ENCODE measurements around the gene MTMR2. TPM values are rescaled to one million over a fixed set of nuclear protein-coding genes. Genes with fewer than 3 reads are reported as not detected.

The MTMR2 gene
- total RNA-seq, 2 experiments from 2014 or later: 24.3 to 32.0 TPM

DNA sequence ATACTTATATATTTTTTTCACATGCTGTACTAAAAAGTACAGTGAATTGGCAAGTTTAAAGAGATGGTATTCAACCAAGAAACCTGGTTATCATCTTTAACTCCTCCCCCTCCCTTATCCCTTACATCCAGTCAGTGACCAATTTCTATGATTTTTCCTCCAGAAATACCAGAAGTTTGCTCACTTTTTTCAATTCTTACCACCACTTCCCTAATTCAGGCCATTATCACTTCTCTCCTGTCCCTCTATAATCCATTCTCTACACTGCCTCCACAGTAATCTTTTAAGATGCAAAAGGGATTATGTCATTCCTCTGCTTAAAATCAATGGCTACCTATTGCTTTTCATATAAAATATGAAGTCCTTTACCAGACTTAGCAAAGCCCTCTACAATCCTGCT, 70.8 kb downstream of the MTMR2 start:
- CTCF ChIA-PET: no interaction called here
- Mint-ChIP-seq H3K4me1 (no peaks in the 10 kb centered on the region), H3K9me3 (ENCODE audit: low read depth) (no peaks in the 10 kb centered on the region), H3K4me3 (no peak overlapping the region), H3K36me3 (peaks cover 13% of the 10 kb centered on the region), H3K27me3 (no peaks in the 10 kb centered on the region), H3K27ac (no peak overlapping the region)
- DNase-seq (no peak), ATAC-seq (no peak)

GRCh38 chr11:95850137-95850536, 73.8 kb downstream of the MTMR2 start:
- Mint-ChIP-seq H3K27ac (no peak overlapping the region), H3K27me3 (no peaks in the 10 kb centered on the region), H3K9me3 (ENCODE audit: low read depth) (no peaks in the 10 kb centered on the region), H3K4me3 (no peak overlapping the region), H3K36me3 (peaks cover 5% of the 10 kb centered on the region), H3K4me1 (no peaks in the 10 kb centered on the region)
- no peak for ATAC-seq
- CTCF ChIA-PET: interaction anchor here (1.1 to 2.5 kb wide), 3 partner anchors 60 to 544 kb away, joined by 3 to 17 read pairs (median 11); partner anchors contain the start of genes CEP57, FAM76B and MAML2
- no peak for DNase-seq

DNA sequence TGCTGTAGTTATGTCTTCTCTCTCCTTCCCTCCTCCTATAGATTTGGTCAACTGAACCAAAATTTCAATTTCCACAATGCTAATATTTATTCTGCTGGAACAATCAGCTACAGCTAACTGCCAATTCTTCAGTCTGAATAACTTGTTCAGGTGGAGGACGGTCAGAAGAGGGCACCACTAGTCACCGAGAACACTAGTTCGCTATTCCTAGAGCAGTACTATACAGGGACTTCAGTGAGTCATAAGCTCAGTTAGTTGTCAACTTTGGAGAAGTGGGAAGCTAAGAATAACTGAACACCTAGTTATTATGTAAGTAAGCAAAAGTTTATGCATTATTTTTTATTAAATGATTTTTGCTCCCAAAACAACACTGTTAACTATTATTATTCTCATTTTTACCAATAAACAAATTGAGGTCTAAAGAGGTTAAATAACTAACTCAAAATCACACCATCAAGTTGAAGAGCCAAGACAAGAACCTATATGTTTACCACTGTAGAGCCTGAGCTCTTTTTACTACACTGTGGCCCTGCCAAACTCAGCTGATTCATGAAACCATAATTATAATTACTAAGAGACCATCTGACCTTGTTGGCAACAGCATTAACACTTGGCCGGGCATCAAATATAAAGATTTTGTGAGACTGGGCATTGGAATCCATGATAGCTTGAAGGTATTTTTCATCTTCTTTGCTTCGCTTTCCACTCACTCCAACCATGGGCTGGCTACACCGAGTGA, 74.7 kb downstream of the MTMR2 start:
- Mint-ChIP-seq H3K36me3 (peaks cover 7% of the 10 kb centered on the region), H3K9me3 (ENCODE audit: low read depth) (no peaks in the 10 kb centered on the region), H3K4me3 (no peak overlapping the region), H3K27ac (no peak overlapping the region), H3K4me1 (no peaks in the 10 kb centered on the region), H3K27me3 (no peaks in the 10 kb centered on the region)
- CTCF ChIA-PET: interaction anchor here (1.0 to 2.5 kb wide), 5 partner anchors 13 to 545 kb away, joined by 3 to 17 read pairs (median 3); partner anchors contain the start of genes CEP57, FAM76B and MAML2
- ATAC-seq: no peak
- DNase-seq: no peak

DNA sequence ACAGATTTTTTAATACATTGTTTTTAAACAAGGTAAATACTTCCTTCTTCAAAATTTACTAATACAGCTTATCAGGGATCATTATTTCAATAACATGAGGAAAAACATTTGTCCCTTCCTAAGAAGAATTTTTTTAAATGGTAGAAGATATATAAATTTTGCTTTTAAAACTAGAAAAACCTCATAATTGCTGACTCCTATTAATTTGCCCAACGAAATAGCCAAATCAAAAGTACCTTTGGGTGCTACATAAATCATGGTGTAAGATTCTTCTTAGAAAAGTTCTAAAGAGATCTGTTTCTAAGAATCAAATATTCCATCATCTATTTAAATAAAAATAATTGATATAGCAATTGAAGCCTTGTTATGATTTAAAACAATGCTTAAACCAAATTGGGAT, 78.7 kb downstream of the MTMR2 start:
- Mint-ChIP-seq H3K4me1 (no peaks in the 10 kb centered on the region), H3K27ac (no peak overlapping the region), H3K4me3 (no peak overlapping the region), H3K9me3 (ENCODE audit: low read depth) (no peaks in the 10 kb centered on the region), H3K36me3 (peaks cover 15% of the 10 kb centered on the region), H3K27me3 (no peaks in the 10 kb centered on the region)
- CTCF ChIA-PET: interaction anchor here (1.8 kb wide), 1 partner anchor 9 kb away, joined by 6 read pairs; no protein-coding TSS in a partner anchor
- DNase-seq: no peak
- ATAC-seq: no peak

- Mint-ChIP-seq H3K4me1 (no peaks in the 10 kb centered on the region), H3K9me3 (ENCODE audit: low read depth) (no peaks in the 10 kb centered on the region), H3K27ac (no peak overlapping the region), H3K36me3 (peaks cover 39% of the 10 kb centered on the region), H3K4me3 (no peak overlapping the region), H3K27me3 (no peaks in the 10 kb centered on the region)
- CTCF ChIA-PET: interaction anchor here (0.9 to 3.3 kb wide), 15 partner anchors 9 to 590 kb away, joined by 3 to 40 read pairs (median 4); partner anchors contain the start of genes CCDC82, JRKL and MAML2
- peak; percentile 86 for ATAC-seq
- peak; percentile 64 for DNase-seq
These were observed 88.0 kb downstream of the MTMR2 start for GRCh38 chr11:95835768-95836488.

DNA sequence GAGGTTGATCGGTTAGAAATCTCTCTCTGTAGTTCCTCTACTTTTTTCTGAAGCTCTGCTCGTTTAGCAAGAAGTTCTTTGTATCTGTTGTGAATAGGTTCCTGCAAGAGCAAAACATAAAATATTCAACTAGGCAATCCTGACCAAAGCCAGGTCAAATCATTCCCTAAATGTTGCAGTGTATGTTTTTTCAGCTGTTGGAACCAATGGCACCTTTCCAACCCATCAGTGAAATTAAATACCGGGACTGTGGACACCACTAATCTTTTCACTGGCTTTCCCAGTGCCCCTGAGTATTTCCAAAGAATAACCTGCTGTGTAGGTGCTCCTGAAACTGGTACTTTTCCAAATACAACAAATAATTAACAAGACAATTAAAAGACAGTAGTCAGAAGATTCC, 88.6 kb downstream of the MTMR2 start:
- Mint-ChIP-seq H3K4me3 (no peak overlapping the region), H3K36me3 (peaks cover 42% of the 10 kb centered on the region), H3K27me3 (no peaks in the 10 kb centered on the region), H3K27ac (no peak overlapping the region), H3K4me1 (no peaks in the 10 kb centered on the region), H3K9me3 (ENCODE audit: low read depth) (no peaks in the 10 kb centered on the region)
- DNase-seq: no peak
- CTCF ChIA-PET: interaction anchor here (0.9 to 3.3 kb wide), 13 partner anchors 10 to 590 kb away, joined by 3 to 40 read pairs (median 4); partner anchors contain the start of genes CCDC82, JRKL and MAML2
- no peak for ATAC-seq

DNA sequence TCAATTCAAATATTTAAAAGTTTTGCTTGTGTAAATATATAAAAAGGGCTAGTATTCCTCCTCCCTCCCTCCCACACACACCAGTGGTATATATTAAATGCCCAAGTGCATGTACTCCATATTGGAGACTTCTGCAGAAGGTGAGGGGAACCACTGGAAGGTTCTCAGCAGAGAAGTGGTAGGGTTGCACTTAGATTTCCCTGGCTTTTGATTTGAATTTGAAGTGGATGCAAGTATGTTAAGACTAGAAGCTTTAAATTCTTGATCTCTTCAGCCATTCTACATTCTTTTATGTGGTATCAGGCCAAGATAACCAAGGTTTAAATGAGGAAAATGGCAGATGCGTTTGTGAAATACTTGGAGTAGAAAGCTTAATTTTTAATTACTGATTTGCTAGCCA, 90.5 kb downstream of the MTMR2 start:
- no peak overlapping the region for H3K27ac Mint-ChIP-seq
- H3K9me3 Mint-ChIP-seq (ENCODE audit: low read depth): no peaks in the 10 kb centered on the region
- no peak for ATAC-seq
- CTCF ChIA-PET: interaction anchor here (1.1 to 2.0 kb wide), 4 partner anchors 9 to 560 kb away, joined by 3 to 7 read pairs (median 3); partner anchors contain the start of gene MAML2
- no peak overlapping the region for H3K4me3 Mint-ChIP-seq
- H3K36me3 Mint-ChIP-seq: peaks cover 45% of the 10 kb centered on the region
- DNase-seq: no peak
- no peaks in the 10 kb centered on the region for H3K27me3 Mint-ChIP-seq
- peaks cover 3% of the 10 kb centered on the region for H3K4me1 Mint-ChIP-seq

GRCh38 chr11:95832763-95833162, 91.1 kb downstream of the MTMR2 start:
- H3K27ac Mint-ChIP-seq: no peak overlapping the region
- no peaks in the 10 kb centered on the region for H3K27me3 Mint-ChIP-seq
- peaks cover 44% of the 10 kb centered on the region for H3K36me3 Mint-ChIP-seq
- CTCF ChIA-PET: interaction anchor here (1.8 to 2.0 kb wide), 2 partner anchors 511 to 561 kb away, joined by 3 to 7 read pairs; partner anchors contain the start of gene MAML2
- no peak for DNase-seq
- peaks cover 3% of the 10 kb centered on the region for H3K4me1 Mint-ChIP-seq
- ATAC-seq: no peak
- no peaks in the 10 kb centered on the region for H3K9me3 Mint-ChIP-seq (ENCODE audit: low read depth)
- no peak overlapping the region for H3K4me3 Mint-ChIP-seq

DNA sequence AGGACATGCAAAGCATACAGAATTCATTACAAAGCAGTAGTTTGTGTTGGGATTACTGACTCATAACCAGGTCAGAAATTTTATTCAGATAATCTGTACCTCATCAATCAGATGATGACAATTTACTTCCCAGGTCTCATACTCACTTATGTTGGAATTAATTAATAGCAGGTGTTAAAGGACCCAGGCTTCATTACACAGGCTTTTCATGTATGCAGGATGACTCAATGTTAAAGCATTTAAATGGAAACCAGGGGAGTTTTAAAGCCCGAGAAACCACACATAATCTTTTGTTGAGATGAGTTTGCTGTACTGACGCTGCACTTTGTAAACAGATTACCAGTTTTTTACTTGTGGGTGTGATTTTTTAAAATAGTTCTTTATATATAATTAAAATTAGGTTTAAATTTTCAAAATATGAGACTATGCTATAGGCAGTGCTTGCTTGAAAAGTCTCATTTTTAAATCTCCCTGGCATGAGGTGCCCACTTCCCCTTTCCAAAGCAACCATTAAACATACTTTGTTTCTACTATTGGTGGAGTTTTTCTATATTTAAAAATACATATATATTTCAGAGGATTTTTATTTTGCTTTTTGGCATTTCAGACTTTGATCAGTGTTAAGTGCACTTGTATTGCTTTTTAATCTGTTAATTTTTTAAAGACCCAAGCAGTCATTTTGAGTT, 92.6 kb downstream of the MTMR2 start:
- CTCF ChIA-PET: no interaction called here
- H3K27me3 Mint-ChIP-seq: no peaks in the 10 kb centered on the region
- H3K27ac Mint-ChIP-seq: no peak overlapping the region
- ATAC-seq (no peak), DNase-seq (no peak)
- no peak overlapping the region for H3K4me3 Mint-ChIP-seq
- no peaks in the 10 kb centered on the region for H3K9me3 Mint-ChIP-seq (ENCODE audit: low read depth)
- H3K4me1 Mint-ChIP-seq: peaks cover 3% of the 10 kb centered on the region
- peaks cover 47% of the 10 kb centered on the region for H3K36me3 Mint-ChIP-seq

DNA sequence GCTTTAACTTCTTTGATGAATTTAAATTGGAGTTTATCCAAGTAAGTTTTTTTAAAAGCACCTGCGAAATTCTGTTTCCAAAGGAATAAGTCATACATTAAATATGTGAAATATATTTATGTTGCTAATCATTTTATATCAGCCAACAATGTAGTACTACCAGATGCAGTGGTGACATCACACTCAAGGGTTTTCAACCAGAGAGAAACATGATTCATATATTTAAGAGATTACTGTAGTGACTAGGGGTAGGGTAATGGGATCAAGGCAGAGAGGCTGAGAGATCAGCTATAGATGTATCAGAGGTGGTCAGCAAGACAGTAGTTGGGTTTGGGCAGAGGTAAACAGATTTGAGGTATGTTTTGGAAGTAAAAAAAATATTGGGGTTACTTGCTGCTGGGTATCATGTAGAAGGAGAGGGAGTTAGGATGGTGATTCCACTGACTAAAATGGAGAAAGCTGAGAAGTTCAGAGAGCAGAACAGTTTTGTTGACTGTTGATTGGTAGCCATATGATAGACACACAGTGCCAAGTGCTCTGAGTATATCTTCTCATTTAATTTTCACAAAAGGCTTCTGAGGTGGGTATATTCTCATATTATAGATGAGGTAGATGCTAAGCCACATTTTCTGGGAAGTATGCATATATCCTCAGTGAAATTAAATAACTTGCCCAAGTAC, 94.2 kb downstream of the MTMR2 start:
- CTCF ChIA-PET: no interaction called here
- H3K27me3 Mint-ChIP-seq: no peaks in the 10 kb centered on the region
- peaks cover 54% of the 10 kb centered on the region for H3K36me3 Mint-ChIP-seq
- no peak overlapping the region for H3K4me3 Mint-ChIP-seq
- ATAC-seq (no peak), DNase-seq (no peak)
- H3K27ac Mint-ChIP-seq: peak overlapping the region; percentile 25
- no peaks in the 10 kb centered on the region for H3K9me3 Mint-ChIP-seq (ENCODE audit: low read depth)
- peaks cover 3% of the 10 kb centered on the region for H3K4me1 Mint-ChIP-seq

DNA sequence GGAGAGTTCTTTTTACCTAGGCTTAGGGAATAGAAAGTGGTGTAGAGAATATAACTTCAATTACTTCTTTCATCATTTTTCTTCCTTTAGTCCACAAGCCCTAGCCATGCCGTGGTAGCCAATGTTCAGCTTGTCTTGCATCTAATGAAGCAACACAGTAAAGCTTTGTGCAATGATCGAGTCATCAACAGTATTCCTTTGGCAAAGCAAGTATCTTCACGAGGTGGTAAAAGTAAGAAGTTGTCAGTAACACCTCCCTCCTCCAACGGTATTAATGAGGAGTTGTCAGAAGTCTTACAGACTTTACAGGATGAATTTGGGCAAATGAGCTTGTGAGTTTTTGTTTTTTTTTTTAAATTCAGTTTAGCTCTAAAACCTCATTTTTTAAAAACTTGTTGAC, 96.2 kb downstream of the MTMR2 start:
- H3K27ac Mint-ChIP-seq: no peak overlapping the region
- H3K4me3 Mint-ChIP-seq: no peak overlapping the region
- H3K27me3 Mint-ChIP-seq: no peaks in the 10 kb centered on the region
- peaks cover 3% of the 10 kb centered on the region for H3K4me1 Mint-ChIP-seq
- DNase-seq (no peak), ATAC-seq (no peak)
- CTCF ChIA-PET: no interaction called here
- H3K36me3 Mint-ChIP-seq: peaks cover 55% of the 10 kb centered on the region
- no peaks in the 10 kb centered on the region for H3K9me3 Mint-ChIP-seq (ENCODE audit: low read depth)

GRCh38 chr11:95821640-95822039, 102.3 kb downstream of the MTMR2 start:
- no peaks in the 10 kb centered on the region for H3K27me3 Mint-ChIP-seq
- H3K27ac Mint-ChIP-seq: no peak overlapping the region
- ATAC-seq (no peak), DNase-seq (no peak)
- peaks cover 56% of the 10 kb centered on the region for H3K36me3 Mint-ChIP-seq
- no peaks in the 10 kb centered on the region for H3K4me1 Mint-ChIP-seq
- H3K9me3 Mint-ChIP-seq (ENCODE audit: low read depth): no peaks in the 10 kb centered on the region
- CTCF ChIA-PET: no interaction called here
- no peak overlapping the region for H3K4me3 Mint-ChIP-seq

DNA sequence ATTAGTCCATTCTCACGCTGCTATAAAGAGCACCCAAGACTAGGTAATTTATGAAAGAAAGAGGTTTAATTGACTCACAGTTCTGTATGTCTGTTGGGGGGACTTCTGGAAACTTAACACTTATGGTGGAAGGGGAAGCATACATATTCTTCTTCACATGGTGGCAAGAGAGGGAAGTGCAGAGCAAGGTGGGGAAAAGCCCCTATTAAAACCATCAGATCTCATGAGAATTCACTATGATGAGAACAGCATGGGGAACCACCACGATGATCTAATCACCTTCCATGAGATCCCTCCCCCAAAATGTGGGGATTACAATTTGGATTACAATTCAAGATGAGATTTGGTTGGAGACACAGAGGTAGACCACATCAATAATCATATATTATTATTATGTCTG, 107.9 kb downstream of the MTMR2 start:
- Mint-ChIP-seq H3K9me3 (ENCODE audit: low read depth) (no peaks in the 10 kb centered on the region), H3K36me3 (peaks cover 41% of the 10 kb centered on the region), H3K27me3 (no peaks in the 10 kb centered on the region), H3K4me1 (no peaks in the 10 kb centered on the region), H3K27ac (no peak overlapping the region), H3K4me3 (no peak overlapping the region)
- DNase-seq (no peak), ATAC-seq (no peak)
- CTCF ChIA-PET: no interaction called here
